ENCODE data around the gene HK1. TPM values are rescaled to one million over a fixed set of nuclear protein-coding genes. Genes with fewer than 3 reads are reported as not detected.
A peak's percentile ranks its signal among the peaks of the same experiment; 100 is the strongest.

Gene HK1
- total and polyA plus RNA-seq, 2 of the 13 experiments (the other 11 are each of a cell fraction or from before 2014, with no cell fraction given) = 0.29 to 1.5 TPM

- no peak for TF ChIP-seq ZBTB40 (IDR thresholded peaks at IDR 0.05)
- TF ChIP-seq ZBTB40 (CRISPR knock-in tag; IDR thresholded peaks at IDR 0.05) = no peak; the same call in 1 of the 2 replicates
- TF ChIP-seq RARA (CRISPR knock-in tag; IDR thresholded peaks at IDR 0.05) = peak; percentile 83
- peak; percentile 89 for TF ChIP-seq ZNF205 (CRISPR knock-in tag; IDR thresholded peaks at IDR 0.05)
- no peak for TF ChIP-seq CENPBD1 (CRISPR knock-in tag; IDR thresholded peaks at IDR 0.05; ENCODE audit: borderline replicate concordance, low read depth)
- TF ChIP-seq ZNF331 (CRISPR knock-in tag; IDR thresholded peaks at IDR 0.05) = peak; percentile 94
- peak; percentile 53; the same call in 1 of the 2 replicates for TF ChIP-seq FOXJ3 (CRISPR knock-in tag; IDR thresholded peaks at IDR 0.05; ENCODE audit: borderline replicate concordance)
- TF ChIP-seq MLX (CRISPR knock-in tag; IDR thresholded peaks at IDR 0.05) = peak; percentile 100
- TF ChIP-seq SMYD3 (CRISPR knock-in tag; IDR thresholded peaks at IDR 0.05) = 0 out of 2 replicates have a peak, but pooled peaks have one; percentile 51
- no peak for TF ChIP-seq PAF1 (CRISPR knock-in tag; IDR thresholded peaks at IDR 0.05)
- TF ChIP-seq ELF3 (CRISPR knock-in tag; IDR thresholded peaks at IDR 0.05) = peak; percentile 96
- TF ChIP-seq ZNF687 (CRISPR knock-in tag; IDR thresholded peaks at IDR 0.05) = no peak
- TF ChIP-seq IKZF5 (CRISPR knock-in tag; IDR thresholded peaks at IDR 0.05) = peak; percentile 59; the same call in 1 of the 2 replicates
Observed at GRCh38 chr10:69425511-69426298, 147.4 kb downstream of the HK1 start (continued).

Data from HepG2 (cell line).